Peyer's patch (tissue), 4 donors: ENCODE results near the gene PHF3.

ENCODE experiments used
- CTCF ChIP-seq, 6 experiments: fragments of 450-650 bp in 4 of 6; fragments of 200-600 bp in 2 of 6; sonication (generic) in 1 of 6; IDR thresholded peaks; one replicate each; pipeline ENCODE4 v1.5.1; 2017 to 2019; ENCODE audit warnings: antibody characterized with exemption in 6 of 6, mild to moderate bottlenecking in 3 of 6, moderate library complexity in 1 of 6
- POLR2A ChIP-seq, 2 donors: fragments of 450-650 bp; IDR thresholded peaks; one replicate each; pipeline ENCODE4 v1.5.1; 2017; ENCODE audit warnings: antibody characterized with exemption in 2 of 2, mild to moderate bottlenecking in 2 of 2, moderate library complexity in 2 of 2

GRCh38 chr6:63675138-63675537 is 39.5 kb downstream of the PHF3 start:
- TF ChIP-seq CTCF (IDR thresholded peaks at IDR 0.05) (no peak), POLR2A (IDR thresholded peaks at IDR 0.05) (no peak)
